BLaER1 (cell line): ENCODE results near the gene SDF4.
A peak's percentile ranks its signal among the peaks of the same experiment; 100 is the strongest.
"Not testable (repeated sequence)": the region's sequence is repeated elsewhere in the genome, so short reads cannot be mapped to it uniquely, and the experiment has no call there.

Source experiments
- H3K27ac ChIP-seq: shearing (Covaris generic); formaldehyde crosslinking; 2 replicates; pipeline ENCODE4 v1.8.1; 2022
- H3K27me3 ChIP-seq: shearing (Covaris generic); formaldehyde crosslinking; 2 replicates; pipeline ENCODE4 v1.8.1; 2022
- H3K36me3 ChIP-seq: shearing (Covaris generic); formaldehyde crosslinking; 2 replicates; pipeline ENCODE4 v1.8.1; 2022
- H3K4me1 ChIP-seq: shearing (Covaris generic); formaldehyde crosslinking; 2 replicates; pipeline ENCODE4 v1.8.1; 2022
- H3K4me2 ChIP-seq: shearing (Covaris generic); formaldehyde crosslinking; 2 replicates; pipeline ENCODE4 v1.8.1; 2022
- H3K4me3 ChIP-seq: shearing (Covaris generic); formaldehyde crosslinking; 2 replicates; pipeline ENCODE4 v1.8.1; 2022
- H3K9ac ChIP-seq: shearing (Covaris generic); formaldehyde crosslinking; 2 replicates; pipeline ENCODE4 v1.8.1; 2022
- H3K9me3 ChIP-seq: shearing (Covaris generic); formaldehyde crosslinking; 2 replicates; pipeline ENCODE4 v1.8.1; 2022
- H4K20me1 ChIP-seq: shearing (Covaris generic); formaldehyde crosslinking; 2 replicates; pipeline ENCODE4 v1.8.1; 2022
- Cebpa-rat ChIP-seq: shearing (Covaris generic); IDR thresholded peaks from 2 replicates; pipeline ENCODE4 v1.8.1; 2022

Gene SDF4

GRCh38 chr1:1200876-1201810, 30.7 kb downstream of the SDF4 start:
- Histone ChIP-seq H3K36me3 (no peaks in the 10 kb centered on the region), H3K27me3 (peaks cover 25% of the 10 kb centered on the region; the same call in 1 of the 2 replicates), H4K20me1 (peaks cover 14% of the 10 kb centered on the region), H3K9ac (peak overlapping the region; percentile 57; the same call in 1 of the 2 replicates), H3K9me3 (no peaks in the 10 kb centered on the region), H3K4me3 (peak overlapping the region; percentile 64), H3K4me2 (peak overlapping the region; percentile 95), H3K4me1 (peaks cover 42% of the 10 kb centered on the region), H3K27ac (no peak overlapping the region)
- no peak for TF ChIP-seq Cebpa-rat

GRCh38 chr1:1199961-1200875, 31.6 kb downstream of the SDF4 start:
- Histone ChIP-seq H3K27me3 (peaks cover 16% of the 10 kb centered on the region; the same call in 1 of the 2 replicates), H4K20me1 (peaks cover 5% of the 10 kb centered on the region; the same call in 1 of the 2 replicates), H3K27ac (no peak overlapping the region), H3K36me3 (no peaks in the 10 kb centered on the region), H3K9ac (no peak overlapping the region), H3K4me2 (peak overlapping the region; percentile 95), H3K9me3 (peaks cover 5% of the 10 kb centered on the region; the same call in 1 of the 2 replicates), H3K4me1 (peaks cover 33% of the 10 kb centered on the region), H3K4me3 (peak overlapping the region; percentile 64)
- TF ChIP-seq Cebpa-rat: no peak

DNA sequence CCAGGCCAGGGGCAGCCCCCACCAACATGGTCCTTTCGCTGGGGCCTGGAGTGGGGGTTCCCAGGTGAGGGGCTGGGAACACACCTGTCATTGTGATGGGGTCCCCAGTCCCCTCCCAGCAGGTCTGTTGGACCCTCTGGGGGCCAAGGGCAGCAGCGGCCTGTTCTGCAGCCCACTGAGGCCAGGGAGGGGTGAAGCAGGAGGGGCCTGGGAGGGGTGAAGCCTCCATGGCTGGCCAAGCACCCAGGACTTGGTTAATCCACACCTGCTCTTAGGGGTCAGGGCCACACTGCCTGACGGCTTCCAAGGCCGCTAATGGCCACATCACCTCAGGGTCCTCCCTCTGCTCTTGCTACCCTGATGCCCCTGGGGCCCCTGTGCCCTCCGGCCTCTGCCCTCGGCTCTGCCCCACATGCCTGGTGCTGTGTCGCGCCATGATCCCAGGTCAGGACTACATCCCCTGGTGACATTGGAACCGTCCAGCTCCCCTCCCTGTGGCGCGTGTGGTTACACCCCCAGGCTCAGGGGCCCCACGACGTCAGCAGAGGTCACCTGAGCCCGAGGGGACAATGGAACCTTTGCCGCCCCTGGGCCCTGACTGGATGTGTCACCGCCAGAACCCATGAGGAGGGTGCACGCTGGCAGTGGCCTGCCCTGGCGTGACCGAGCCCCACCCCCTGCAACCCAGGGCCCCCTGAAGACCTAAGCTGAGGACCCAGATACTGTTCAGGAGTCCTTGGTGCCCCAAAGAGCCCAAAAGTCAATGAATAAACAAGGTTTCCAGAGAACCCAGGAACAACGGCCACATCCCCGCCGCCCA, 32.5 kb downstream of the SDF4 start:
- Histone ChIP-seq H3K27ac (no peak overlapping the region), H4K20me1 (no peaks in the 10 kb centered on the region), H3K4me3 (no peak overlapping the region), H3K4me2 (peak overlapping the region; percentile 95; the same call in 1 of the 2 replicates), H3K4me1 (peaks cover 26% of the 10 kb centered on the region), H3K9me3 (peaks cover 13% of the 10 kb centered on the region), H3K36me3 (no peaks in the 10 kb centered on the region), H3K27me3 (peaks cover 13% of the 10 kb centered on the region; the same call in 1 of the 2 replicates), H3K9ac (no peak overlapping the region)
- no peak for TF ChIP-seq Cebpa-rat

DNA sequence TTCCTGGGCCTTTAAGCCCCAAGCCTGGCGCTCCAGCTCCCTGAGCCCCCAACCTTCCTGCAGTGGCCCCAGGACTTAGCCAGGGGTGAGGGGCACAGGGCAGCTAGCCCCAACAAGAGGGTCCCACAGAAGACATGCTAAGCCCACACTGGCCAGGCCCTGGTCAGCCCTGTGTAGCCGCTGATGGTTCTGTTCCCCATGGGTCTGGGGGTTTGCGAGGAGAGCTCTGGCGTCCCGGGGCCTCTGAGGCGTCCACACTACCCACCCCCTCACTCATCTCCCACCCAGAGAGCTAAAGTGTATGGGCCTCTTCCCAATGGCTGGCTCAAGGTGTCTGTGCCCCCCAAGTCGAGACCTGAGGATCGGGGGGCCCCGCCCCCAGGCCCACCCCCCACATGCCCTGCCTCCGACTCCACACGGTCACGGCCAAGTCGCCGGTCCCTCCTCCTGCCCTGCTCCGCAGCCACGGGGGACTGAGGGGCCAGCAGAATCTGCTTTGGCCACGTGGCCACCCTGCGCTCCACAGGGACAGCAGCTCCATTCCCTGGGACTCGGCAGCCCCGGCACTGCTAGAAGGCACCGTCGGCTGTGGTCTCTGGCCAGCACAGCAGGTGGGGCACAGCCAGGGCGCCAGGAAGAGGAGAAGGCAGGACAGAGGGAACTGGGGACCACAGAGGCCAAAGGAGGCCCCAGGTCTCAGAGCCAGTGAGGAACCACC, 33.2 kb downstream of the SDF4 start:
- Histone ChIP-seq H4K20me1 (no peaks in the 10 kb centered on the region), H3K27me3 (peaks cover 13% of the 10 kb centered on the region; the same call in 1 of the 2 replicates), H3K27ac (no peak overlapping the region), H3K4me3 (no peak overlapping the region), H3K36me3 (no peaks in the 10 kb centered on the region), H3K4me1 (peaks cover 26% of the 10 kb centered on the region), H3K9ac (no peak overlapping the region), H3K9me3 (peaks cover 20% of the 10 kb centered on the region), H3K4me2 (peak overlapping the region; percentile 14; the same call in 1 of the 2 replicates)
- TF ChIP-seq Cebpa-rat: no peak

DNA sequence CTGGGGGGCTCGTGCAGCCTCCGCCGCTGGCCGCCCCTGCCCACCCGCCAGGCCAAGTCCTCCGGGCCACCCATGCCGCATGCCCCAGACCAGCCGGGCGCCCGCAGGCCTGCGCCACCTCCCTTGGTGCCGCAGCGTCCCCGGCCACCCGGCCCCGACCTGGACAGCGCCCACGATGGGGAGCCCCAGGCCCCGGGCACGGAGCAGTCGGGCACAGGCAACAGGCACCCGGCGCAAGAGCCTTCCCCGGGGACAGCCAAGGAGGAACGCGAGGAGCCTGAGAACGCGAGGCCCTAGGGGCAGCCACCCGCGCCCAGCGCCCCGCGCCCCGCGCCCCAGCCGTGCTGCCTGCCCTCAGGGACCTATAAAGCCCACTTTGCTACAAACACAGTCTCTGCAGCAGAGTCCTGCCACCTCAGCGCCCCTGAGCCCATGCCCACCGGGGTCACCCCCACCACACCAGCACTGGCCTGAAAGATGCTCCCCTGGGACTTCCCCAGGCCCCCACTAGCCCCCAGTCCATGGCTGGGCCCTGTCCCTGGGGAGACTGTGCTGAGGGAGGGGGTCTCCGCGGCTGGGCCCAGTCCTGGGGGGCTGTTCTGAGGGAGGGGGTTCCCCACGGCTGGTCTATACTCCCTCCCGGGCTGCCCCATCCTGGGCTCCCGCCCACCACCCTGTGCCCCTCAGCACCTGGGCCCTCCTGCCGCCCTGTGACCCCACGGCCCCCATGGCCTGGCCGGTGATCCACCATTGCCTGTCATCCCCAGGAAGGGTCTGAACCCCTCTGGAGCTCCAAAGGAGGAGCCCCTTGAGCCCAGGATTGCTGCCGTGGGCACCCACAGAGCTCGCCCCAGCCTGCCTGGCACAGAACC, 34.0 kb downstream of the SDF4 start:
- Histone ChIP-seq H3K4me2 (peak overlapping the region; percentile 14; the same call in 1 of the 2 replicates), H3K4me1 (peaks cover 26% of the 10 kb centered on the region), H3K36me3 (no peaks in the 10 kb centered on the region), H3K4me3 (no peak overlapping the region), H3K9ac (no peak overlapping the region), H4K20me1 (no peaks in the 10 kb centered on the region), H3K27me3 (peaks cover 13% of the 10 kb centered on the region; the same call in 1 of the 2 replicates), H3K9me3 (peaks cover 26% of the 10 kb centered on the region), H3K27ac (no peak overlapping the region)
- no peak for TF ChIP-seq Cebpa-rat

DNA sequence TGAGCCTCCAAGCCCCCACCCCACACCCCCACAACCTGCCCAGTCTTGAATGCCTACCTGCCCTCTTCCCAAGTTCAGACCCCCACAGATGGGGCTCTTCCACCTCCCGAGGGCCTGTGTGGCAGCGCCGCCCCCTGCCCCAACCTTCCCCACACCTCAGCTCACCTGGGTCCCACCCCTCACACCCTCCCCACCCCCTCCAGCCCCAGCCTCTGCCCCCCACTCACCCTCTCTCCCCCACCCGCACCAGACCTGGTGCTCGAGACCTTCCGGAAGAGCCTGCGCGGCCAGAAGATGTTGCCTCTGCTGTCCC, 34.7 kb downstream of the SDF4 start:
- Histone ChIP-seq H3K9ac (no peak overlapping the region), H3K4me2 (no peak overlapping the region), H4K20me1 (no peaks in the 10 kb centered on the region), H3K36me3 (no peaks in the 10 kb centered on the region), H3K9me3 (peaks cover 32% of the 10 kb centered on the region), H3K27ac (no peak overlapping the region), H3K4me1 (peaks cover 26% of the 10 kb centered on the region), H3K4me3 (no peak overlapping the region), H3K27me3 (peaks cover 13% of the 10 kb centered on the region; the same call in 1 of the 2 replicates)
- TF ChIP-seq Cebpa-rat: no peak

DNA sequence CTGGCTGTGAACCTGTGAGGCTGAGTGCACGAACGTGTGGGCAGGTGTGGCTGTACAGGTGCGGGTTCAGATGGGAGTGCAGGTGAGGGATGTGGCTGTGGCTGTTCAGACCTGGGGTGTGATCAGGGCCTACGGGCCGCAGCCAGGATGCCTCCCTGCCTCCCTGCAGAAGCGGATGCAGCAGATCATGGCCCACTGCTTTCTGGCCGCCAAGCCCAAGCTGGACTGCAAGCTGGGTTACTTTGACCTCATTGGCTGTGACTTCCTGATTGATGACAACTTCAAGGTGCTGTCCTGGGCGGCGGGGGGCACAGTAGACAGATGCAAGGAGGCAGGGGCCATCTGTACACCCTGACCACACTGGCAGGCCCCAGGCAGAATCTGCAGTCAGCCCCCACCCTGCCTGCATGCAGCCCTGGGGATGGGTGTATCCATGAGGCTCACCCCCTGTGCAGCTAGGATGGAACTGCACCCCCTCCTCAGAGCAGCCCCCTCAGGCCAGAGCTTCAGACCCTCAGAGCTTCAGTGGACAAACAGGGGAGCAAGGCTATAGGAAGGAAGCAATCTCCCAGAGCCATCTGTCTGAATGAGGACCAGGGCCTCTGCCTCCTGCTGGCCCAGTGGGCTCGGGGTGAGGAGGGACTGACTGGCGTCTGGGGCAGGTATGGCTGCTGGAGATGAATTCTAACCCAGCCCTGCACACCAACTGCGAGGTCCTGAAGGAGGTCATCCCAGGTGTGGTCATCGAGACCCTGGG, 35.2 kb downstream of the SDF4 start:
- H3K9me3 ChIP-seq: peaks cover 37% of the 10 kb centered on the region
- no peak overlapping the region for H3K4me2 ChIP-seq
- TF ChIP-seq Cebpa-rat: no peak
- H3K4me1 ChIP-seq: peaks cover 26% of the 10 kb centered on the region
- H3K36me3 ChIP-seq: no peaks in the 10 kb centered on the region
- peaks cover 13% of the 10 kb centered on the region; the same call in 1 of the 2 replicates for H3K27me3 ChIP-seq
- H3K27ac ChIP-seq: no peak overlapping the region
- no peaks in the 10 kb centered on the region for H4K20me1 ChIP-seq
- H3K9ac ChIP-seq: no peak overlapping the region
- no peak overlapping the region for H3K4me3 ChIP-seq

DNA sequence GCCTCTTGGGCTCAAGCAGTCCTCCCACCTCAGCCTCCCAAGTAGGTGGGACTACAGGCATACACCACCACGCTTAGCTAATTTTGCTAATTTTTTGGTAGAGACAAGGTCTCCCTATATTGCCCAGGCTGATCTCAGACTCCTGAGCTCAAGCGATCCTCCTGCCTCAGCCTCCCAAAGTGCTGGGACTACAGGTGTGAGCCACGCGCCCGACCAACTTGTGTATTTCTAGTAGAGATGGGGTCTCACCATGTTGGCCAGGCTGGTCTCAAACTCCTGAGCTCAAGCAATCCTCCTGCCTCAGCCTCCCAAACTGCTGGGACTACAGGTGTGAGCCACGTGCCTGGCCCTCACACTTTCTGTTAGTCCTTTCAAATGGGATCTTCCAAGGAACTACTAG, 36.1 kb downstream of the SDF4 start:
- H3K27ac ChIP-seq, H3K9ac ChIP-seq, H3K27me3 ChIP-seq: not testable (repeated sequence)

More for the DNA sequence above, 36.1 kb downstream of the SDF4 start:
- not testable (repeated sequence) for H3K4me2 ChIP-seq, H3K4me3 ChIP-seq, H4K20me1 ChIP-seq, H3K36me3 ChIP-seq
- H3K9me3 ChIP-seq: peaks cover 46% of the 10 kb centered on the region
- peaks cover 23% of the 10 kb centered on the region for H3K4me1 ChIP-seq
